Thyroid gland (tissue), 4 donors: Measurements from ENCODE around the gene PLCH1. TPM values are rescaled to one million over a fixed set of nuclear protein-coding genes. Genes with fewer than 3 reads are reported as not detected.

Source experiments
- DNase-seq, 2 donors: peaks; one replicate each; pipeline ENCODE4 v3.0.0-alpha.2; 2019
- H3K27ac ChIP-seq, 3 donors: fragments of 200-600 bp; sonication (generic); 1 replicate in 2 of 3; 2 replicates in 1 of 3; pipeline ENCODE4 v1.5.1; 2016 to 2019; ENCODE audit warnings: mild to moderate bottlenecking in 1 of 3, moderate library complexity in 1 of 3
- H3K27me3 ChIP-seq: fragments of 200-600 bp; sonication (generic); one replicate; pipeline ENCODE4 v1.5.1; 2019
- H3K36me3 ChIP-seq, 2 donors: fragments of 200-600 bp; sonication (generic); one replicate each; pipeline ENCODE4 v1.5.1; 2016 to 2019
- H3K4me1 ChIP-seq, 2 donors: fragments of 200-600 bp; sonication (generic); one replicate each; pipeline ENCODE4 v1.5.1; 2017 to 2019
- H3K4me3 ChIP-seq, 3 donors: fragments of 200-600 bp; sonication (generic); replicated peaks in 1 of 3; 1 replicate in 2 of 3; 2 replicates in 1 of 3; pipeline ENCODE4 v1.5.1; 2016; ENCODE audit warnings: mild to moderate bottlenecking in 1 of 3
- H3K9me3 ChIP-seq: fragments of 200-600 bp; sonication (generic); one replicate; pipeline ENCODE4 v1.5.1; 2017
- POLR2A ChIP-seq, 2 donors: fragments of 450-650 bp; IDR thresholded peaks; one replicate each; pipeline ENCODE4 v1.6.1; 2017; ENCODE audit warnings: antibody characterized with exemption in 2 of 2, mild to moderate bottlenecking in 2 of 2, moderate library complexity in 1 of 2
- WGBS, 2 donors: methylation state at CpG; one replicate each; pipeline ENCODE4 v1.1.5; 2017; 5-methylcytosine and 5-hydroxymethylcytosine counted together
- intact Hi-C: fragments of 100-400 bp; cut with DNase I; formaldehyde crosslinking; loops from one replicate; pipeline ENCODE4 v1.15.1; 2023
- total RNA-seq, 4 donors: library from RNA; depleted of rRNA; stranded (reverse); fragments of >200 nt; gene quantifications; one replicate each; pipeline ENCODE4 v1.2.3, GENCODE V29; 2016
- TF ChIP-seq, protein P1 (sequence below), 6 experiments: fragments of 200-600 bp in 3 of 6; fragments of 450-650 bp in 3 of 6; sonication (generic) in 3 of 6; IDR thresholded peaks; one replicate each; pipeline ENCODE4 v1.5.1; 2016 to 2019; ENCODE audit warnings: antibody characterized with exemption in 6 of 6, mild to moderate bottlenecking in 2 of 6, inconsistent platforms in 1 of 6, moderate library complexity in 1 of 6

The PLCH1 gene
- total RNA-seq, 4 donors from 2014 or later = 4.3 to 20.6 (median 14.1) TPM

DNA sequence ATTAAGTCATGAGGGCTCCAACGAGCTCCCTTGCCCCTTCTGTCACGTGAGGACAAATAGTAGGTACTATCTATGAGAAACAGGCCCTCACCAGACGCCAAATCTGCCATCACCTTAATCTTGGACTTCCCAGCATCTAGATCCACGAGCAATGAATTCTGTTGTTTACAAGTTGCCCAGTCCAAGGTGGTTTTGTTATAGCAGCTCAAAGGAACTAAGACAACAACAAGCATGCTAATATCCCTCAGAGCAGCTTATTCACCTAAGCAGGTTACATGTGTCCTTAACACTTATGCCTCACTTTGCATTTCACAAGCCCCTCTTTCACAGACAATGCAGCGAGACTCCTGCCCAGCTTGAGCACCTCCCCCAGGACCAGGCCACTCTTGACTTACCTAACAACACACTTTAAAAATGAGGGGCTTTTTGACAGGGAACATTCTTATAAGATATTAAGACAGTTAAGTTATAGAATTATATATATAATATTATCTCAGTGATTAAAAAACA is 219.5 kb downstream of the PLCH1 start:
- no peak for TF ChIP-seq POLR2A (IDR thresholded peaks at IDR 0.05)
- TF ChIP-seq, protein P1, sequence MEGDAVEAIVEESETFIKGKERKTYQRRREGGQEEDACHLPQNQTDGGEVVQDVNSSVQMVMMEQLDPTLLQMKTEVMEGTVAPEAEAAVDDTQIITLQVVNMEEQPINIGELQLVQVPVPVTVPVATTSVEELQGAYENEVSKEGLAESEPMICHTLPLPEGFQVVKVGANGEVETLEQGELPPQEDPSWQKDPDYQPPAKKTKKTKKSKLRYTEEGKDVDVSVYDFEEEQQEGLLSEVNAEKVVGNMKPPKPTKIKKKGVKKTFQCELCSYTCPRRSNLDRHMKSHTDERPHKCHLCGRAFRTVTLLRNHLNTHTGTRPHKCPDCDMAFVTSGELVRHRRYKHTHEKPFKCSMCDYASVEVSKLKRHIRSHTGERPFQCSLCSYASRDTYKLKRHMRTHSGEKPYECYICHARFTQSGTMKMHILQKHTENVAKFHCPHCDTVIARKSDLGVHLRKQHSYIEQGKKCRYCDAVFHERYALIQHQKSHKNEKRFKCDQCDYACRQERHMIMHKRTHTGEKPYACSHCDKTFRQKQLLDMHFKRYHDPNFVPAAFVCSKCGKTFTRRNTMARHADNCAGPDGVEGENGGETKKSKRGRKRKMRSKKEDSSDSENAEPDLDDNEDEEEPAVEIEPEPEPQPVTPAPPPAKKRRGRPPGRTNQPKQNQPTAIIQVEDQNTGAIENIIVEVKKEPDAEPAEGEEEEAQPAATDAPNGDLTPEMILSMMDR (IDR thresholded peaks at IDR 0.05) = no peak
- no peak overlapping the region for H3K27ac ChIP-seq
- H3K4me1 ChIP-seq = no peaks in the 10 kb centered on the region
- H3K36me3 ChIP-seq = no peaks in the 10 kb centered on the region
- H3K9me3 ChIP-seq = no peaks in the 10 kb centered on the region
- WGBS, 2 donors = 87 to 91% methylated on average over 5 of the region's 5 CpGs
- no peak for DNase-seq
- intact Hi-C loops = no loop called here
- H3K27me3 ChIP-seq = no peaks in the 10 kb centered on the region
- H3K4me3 ChIP-seq = no peak overlapping the region

DNA sequence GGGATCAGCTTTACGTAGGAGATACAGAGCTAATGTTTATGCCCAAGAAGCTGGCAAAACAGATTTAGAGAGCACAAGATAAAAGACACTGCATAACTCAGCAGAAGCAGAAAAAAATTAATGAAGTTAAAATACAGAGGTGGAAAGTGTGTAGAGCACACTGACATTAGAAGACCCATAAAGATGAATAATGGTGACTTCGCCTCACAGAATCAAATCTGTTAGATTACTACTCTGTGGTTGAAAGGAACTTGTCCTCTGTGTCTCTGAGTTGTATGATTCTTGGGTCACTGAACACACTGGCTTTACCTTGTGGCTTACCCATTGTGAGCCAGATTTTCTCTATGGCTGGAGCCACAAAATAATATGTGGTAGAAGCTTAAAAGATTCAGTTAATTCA is 224.4 kb downstream of the PLCH1 start:
- H3K9me3 ChIP-seq = no peaks in the 10 kb centered on the region
- TF ChIP-seq, protein P1 (IDR thresholded peaks at IDR 0.05) = no peak
- no peak for TF ChIP-seq POLR2A (IDR thresholded peaks at IDR 0.05)
- no peaks in the 10 kb centered on the region for H3K4me1 ChIP-seq
- H3K27me3 ChIP-seq = no peaks in the 10 kb centered on the region
- no peak for DNase-seq
- WGBS, 2 donors = 70 to 91% methylated on average over 2 of the region's 2 CpGs
- H3K36me3 ChIP-seq = no peaks in the 10 kb centered on the region
- intact Hi-C loops = no loop called here
- H3K4me3 ChIP-seq = no peak overlapping the region
- no peak overlapping the region for H3K27ac ChIP-seq

GRCh38 chr3:155519078-155519477 is 225.8 kb downstream of the PLCH1 start:
- H3K4me1 ChIP-seq = no peaks in the 10 kb centered on the region
- no peaks in the 10 kb centered on the region for H3K27me3 ChIP-seq
- intact Hi-C loops = no loop called here
- no peak overlapping the region for H3K4me3 ChIP-seq
- DNase-seq = no peak
- H3K36me3 ChIP-seq = no peaks in the 10 kb centered on the region
- 71 to 81% methylated on average over 3 of the region's 3 CpGs for WGBS, 2 donors
- no peaks in the 10 kb centered on the region for H3K9me3 ChIP-seq
- TF ChIP-seq, protein P1 (IDR thresholded peaks at IDR 0.05) = no peak
- TF ChIP-seq POLR2A (IDR thresholded peaks at IDR 0.05) = no peak
- H3K27ac ChIP-seq = no peak overlapping the region

DNA sequence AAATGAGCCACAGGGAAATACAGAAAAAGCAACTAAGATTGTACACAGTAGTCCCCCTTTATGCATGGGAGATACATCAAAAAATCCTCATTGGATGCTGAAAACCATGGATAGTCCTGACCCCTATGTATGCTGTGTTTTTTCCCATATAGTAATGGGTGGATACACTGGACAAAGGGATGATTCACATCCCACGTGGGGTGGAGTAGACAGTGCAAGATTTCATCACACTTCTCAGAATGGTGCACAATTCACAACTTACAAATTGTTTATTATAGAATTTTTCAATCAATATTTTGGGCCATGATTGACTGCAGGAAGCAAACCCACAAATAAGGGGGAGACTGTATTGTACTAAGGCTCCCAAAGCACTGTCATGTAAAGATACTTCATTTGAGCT is 227.0 kb downstream of the PLCH1 start:
- Histone ChIP-seq H3K4me1 (no peaks in the 10 kb centered on the region), H3K36me3 (no peaks in the 10 kb centered on the region), H3K9me3 (no peaks in the 10 kb centered on the region), H3K27me3 (no peaks in the 10 kb centered on the region), H3K27ac (no peak overlapping the region), H3K4me3 (no peak overlapping the region)
- no peak for DNase-seq
- intact Hi-C loops = no loop called here
- TF ChIP-seq, protein P1 (IDR thresholded peaks at IDR 0.05) = no peak
- TF ChIP-seq POLR2A (IDR thresholded peaks at IDR 0.05) = no peak
- 82 to 93% methylated on average over 1 of the region's 1 CpG for WGBS, 2 donors

- intact Hi-C loops = no loop called here
- H3K27ac ChIP-seq = no peak overlapping the region
- TF ChIP-seq, protein P1 (IDR thresholded peaks at IDR 0.05) = no peak
- no peak for TF ChIP-seq POLR2A (IDR thresholded peaks at IDR 0.05)
- no peaks in the 10 kb centered on the region for H3K27me3 ChIP-seq
- no peaks in the 10 kb centered on the region for H3K9me3 ChIP-seq
- H3K4me3 ChIP-seq = no peak overlapping the region
- 90 to 93% methylated on average over 2 of the region's 2 CpGs for WGBS, 2 donors
- H3K4me1 ChIP-seq = no peaks in the 10 kb centered on the region
- no peak for DNase-seq
- no peaks in the 10 kb centered on the region for H3K36me3 ChIP-seq
Measured at GRCh38 chr3:155516439-155516838, 228.4 kb downstream of the PLCH1 start.
